ENCODE measurements around the gene CDCA4. TPM values are rescaled to one million over a fixed set of nuclear protein-coding genes. Genes with fewer than 3 reads are reported as not detected.
"Not testable (repeated sequence)": the region's sequence is repeated elsewhere in the genome, so short reads cannot be mapped to it uniquely, and the experiment has no call there.

Gene CDCA4
- total RNA-seq, 1 experiment from 2014 or later = 83.6 TPM

- DNase-seq (ENCODE audit: low read depth in 1 of 2, low spot score in 2 of 2); H3K36me3 ChIP-seq; H3K4me3 ChIP-seq; H3K27me3 ChIP-seq (replicated peaks); H3K9me3 ChIP-seq (replicated peaks); H3K27ac ChIP-seq; H3K4me1 ChIP-seq (replicated peaks): not testable (repeated sequence)
Measured at GRCh38 chr14:105033412-105033900, 12.6 kb upstream of the CDCA4 start.

GRCh38 chr14:105032451-105032901, 11.6 kb upstream of the CDCA4 start:
- peaks cover 10% of the 10 kb centered on the region for H3K4me1 ChIP-seq (replicated peaks)
- DNase-seq (ENCODE audit: low read depth in 1 of 2, low spot score in 2 of 2); H3K27ac ChIP-seq; H3K36me3 ChIP-seq; H3K27me3 ChIP-seq (replicated peaks); H3K4me3 ChIP-seq; H3K9me3 ChIP-seq (replicated peaks): not testable (repeated sequence)

GRCh38 chr14:105030836-105031396, 10.0 kb upstream of the CDCA4 start:
- Histone ChIP-seq H3K9me3 (replicated peaks) (no peaks in the 10 kb centered on the region), H3K4me3 (no peak overlapping the region), H3K27me3 (replicated peaks) (no peaks in the 10 kb centered on the region), H3K36me3 (no peaks in the 10 kb centered on the region), H3K4me1 (replicated peaks) (peaks cover 26% of the 10 kb centered on the region), H3K27ac (no peak overlapping the region)
- no peak for DNase-seq (ENCODE audit: low read depth in 1 of 2, low spot score in 2 of 2)

- H3K4me3 ChIP-seq = no peak overlapping the region
- peaks cover 33% of the 10 kb centered on the region for H3K4me1 ChIP-seq (replicated peaks)
- no peak overlapping the region for H3K27ac ChIP-seq
- no peaks in the 10 kb centered on the region for H3K27me3 ChIP-seq (replicated peaks)
- no peaks in the 10 kb centered on the region for H3K9me3 ChIP-seq (replicated peaks)
- no peak for DNase-seq (ENCODE audit: low read depth in 1 of 2, low spot score in 2 of 2)
- no peaks in the 10 kb centered on the region for H3K36me3 ChIP-seq
Measured at GRCh38 chr14:105030194-105030593, 9.3 kb upstream of the CDCA4 start.

- H3K9me3 ChIP-seq (replicated peaks) = no peaks in the 10 kb centered on the region
- H3K36me3 ChIP-seq = no peaks in the 10 kb centered on the region
- H3K27me3 ChIP-seq (replicated peaks) = no peaks in the 10 kb centered on the region
- H3K4me3 ChIP-seq = no peak overlapping the region
- DNase-seq (ENCODE audit: low read depth in 1 of 2, low spot score in 2 of 2) = no peak
- H3K4me1 ChIP-seq (replicated peaks) = peaks cover 40% of the 10 kb centered on the region
- H3K27ac ChIP-seq = no peak overlapping the region
Measured at GRCh38 chr14:105029402-105029801, 8.5 kb upstream of the CDCA4 start.

- no peaks in the 10 kb centered on the region for H3K9me3 ChIP-seq (replicated peaks)
- no peaks in the 10 kb centered on the region for H3K27me3 ChIP-seq (replicated peaks)
- peaks cover 50% of the 10 kb centered on the region for H3K4me1 ChIP-seq (replicated peaks)
- H3K4me3 ChIP-seq = no peak overlapping the region
- H3K27ac ChIP-seq = peak overlapping the region; percentile 96
- DNase-seq (ENCODE audit: low read depth in 1 of 2, low spot score in 2 of 2) = no peak
- H3K36me3 ChIP-seq = no peaks in the 10 kb centered on the region
Measured at GRCh38 chr14:105028251-105028927, 7.5 kb upstream of the CDCA4 start.

GRCh38 chr14:105027718-105028117, 6.8 kb upstream of the CDCA4 start:
- not testable (repeated sequence) for H3K9me3 ChIP-seq (replicated peaks); H3K27me3 ChIP-seq (replicated peaks); H3K36me3 ChIP-seq; DNase-seq (ENCODE audit: low read depth in 1 of 2, low spot score in 2 of 2); H3K4me3 ChIP-seq
- Histone ChIP-seq H3K4me1 (replicated peaks) (peaks cover 57% of the 10 kb centered on the region), H3K27ac (peak overlapping the region; percentile 96)

- DNase-seq (ENCODE audit: low read depth in 1 of 2, low spot score in 2 of 2) = peak in 1 of 2 experiments; percentile 23
- Histone ChIP-seq H3K4me1 (replicated peaks) (peaks cover 60% of the 10 kb centered on the region), H3K4me3 (no peak overlapping the region), H3K36me3 (no peaks in the 10 kb centered on the region), H3K27me3 (replicated peaks) (no peaks in the 10 kb centered on the region), H3K9me3 (replicated peaks) (no peaks in the 10 kb centered on the region), H3K27ac (peak overlapping the region; percentile 96)
Measured at GRCh38 chr14:105026802-105027563, 6.1 kb upstream of the CDCA4 start.

GRCh38 chr14:105026033-105026785, 5.3 kb upstream of the CDCA4 start:
- no peaks in the 10 kb centered on the region for H3K9me3 ChIP-seq (replicated peaks)
- DNase-seq (ENCODE audit: low read depth in 1 of 2, low spot score in 2 of 2) = peak in 1 of 2 experiments; percentile 48
- H3K27me3 ChIP-seq (replicated peaks) = no peaks in the 10 kb centered on the region
- H3K4me3 ChIP-seq = no peak overlapping the region
- H3K36me3 ChIP-seq = no peaks in the 10 kb centered on the region
- peaks cover 67% of the 10 kb centered on the region for H3K4me1 ChIP-seq (replicated peaks)
- H3K27ac ChIP-seq = peak overlapping the region; percentile 96

GRCh38 chr14:105025429-105025828, 4.5 kb upstream of the CDCA4 start:
- peak overlapping the region; percentile 96 for H3K27ac ChIP-seq
- H3K9me3 ChIP-seq (replicated peaks) = 0 out of 2 replicates have a peak, but pooled peaks cover 2% of the 10 kb centered on the region
- H3K27me3 ChIP-seq (replicated peaks) = no peaks in the 10 kb centered on the region
- DNase-seq (ENCODE audit: low read depth in 1 of 2, low spot score in 2 of 2) = no peak
- H3K4me1 ChIP-seq (replicated peaks) = peaks cover 67% of the 10 kb centered on the region
- H3K4me3 ChIP-seq = no peak overlapping the region
- peaks cover 5% of the 10 kb centered on the region for H3K36me3 ChIP-seq

- peak in 1 of 2 experiments; percentile 76 for DNase-seq (ENCODE audit: low read depth in 1 of 2, low spot score in 2 of 2)
- peaks cover 79% of the 10 kb centered on the region for H3K4me1 ChIP-seq (replicated peaks)
- peak overlapping the region; percentile 9 for H3K4me3 ChIP-seq
- peaks cover 20% of the 10 kb centered on the region for H3K36me3 ChIP-seq
- H3K27ac ChIP-seq = peak overlapping the region; percentile 96
- H3K9me3 ChIP-seq (replicated peaks) = 0 out of 2 replicates have a peak, but pooled peaks cover 2% of the 10 kb centered on the region
- no peaks in the 10 kb centered on the region for H3K27me3 ChIP-seq (replicated peaks)
Measured at GRCh38 chr14:105023791-105024480, 3.1 kb upstream of the CDCA4 start.

GRCh38 chr14:105023144-105023543, 2.3 kb upstream of the CDCA4 start:
- peak in 1 of 2 experiments; percentile 28 for DNase-seq (ENCODE audit: low read depth in 1 of 2, low spot score in 2 of 2)
- Histone ChIP-seq H3K27me3 (replicated peaks) (no peaks in the 10 kb centered on the region), H3K4me3 (no peak overlapping the region), H3K9me3 (replicated peaks) (0 out of 2 replicates have a peak, but pooled peaks cover 2% of the 10 kb centered on the region), H3K27ac (peak overlapping the region; percentile 96), H3K4me1 (replicated peaks) (peaks cover 82% of the 10 kb centered on the region), H3K36me3 (peaks cover 28% of the 10 kb centered on the region)

- no peak for DNase-seq (ENCODE audit: low read depth in 1 of 2, low spot score in 2 of 2)
- Histone ChIP-seq H3K27ac (no peak overlapping the region), H3K9me3 (replicated peaks) (0 out of 2 replicates have a peak, but pooled peaks cover 2% of the 10 kb centered on the region), H3K27me3 (replicated peaks) (no peaks in the 10 kb centered on the region), H3K4me1 (replicated peaks) (peaks cover 82% of the 10 kb centered on the region), H3K4me3 (no peak overlapping the region), H3K36me3 (peaks cover 37% of the 10 kb centered on the region)
Measured at GRCh38 chr14:105022276-105022670, 1.4 kb upstream of the CDCA4 start.

Data from SJSA1 (cell line).